HEK293 (cell line): Measurements from ENCODE around the gene TSHZ2.

Experiments
- CTCF ChIA-PET: fragments of 350-600 bp; formaldehyde crosslinking; extraction: SDS; loops from one replicate; lab custom pipeline; 2021; ENCODE audit warnings: antibody characterized with exemption; lab: Yijun Ruan, JAX
- POLR2A ChIA-PET: fragments of 300-600 bp; formaldehyde crosslinking; extraction: SDS; loops from one replicate; lab custom pipeline; 2020; ENCODE audit warnings: antibody characterized with exemption, inconsistent platforms; lab: Yijun Ruan, JAX
- H3K27ac ChIP-seq: fragments of 200-500 bp; sonication (Bioruptor generic); 2 replicates; pipeline ENCODE4 v1.5.1; 2014; ENCODE audit warnings: low read depth, low read length, control low read depth, inconsistent platforms; ENCODE audit errors: extremely low read depth
- H3K36me3 ChIP-seq, 2 experiments: fragments of 200-500 bp in 1 of 2; sonication (Bioruptor generic) in 1 of 2; 1 replicate in 1 of 2; 2 replicates in 1 of 2; pipeline ENCODE4 v1.5.1; 2014 to 2017; ENCODE audit warnings: inconsistent platforms in 2 of 2, low read length in 2 of 2; ENCODE audit not compliant: control insufficient read depth in 2 of 2, insufficient read depth in 1 of 2
- H3K4me1 ChIP-seq: fragments of 200-500 bp; sonication (Bioruptor generic); 2 replicates; pipeline ENCODE4 v1.5.1; 2014; ENCODE audit warnings: mild to moderate bottlenecking, low read length, inconsistent platforms; ENCODE audit not compliant: control insufficient read depth, insufficient read depth
- H3K4me3 ChIP-seq: 2 replicates; pipeline ENCODE4 v1.5.1; 2011; ENCODE audit warnings: low read depth, mild to moderate bottlenecking, control low read depth, low read length, moderate library complexity
- H3K9me3 ChIP-seq: fragments of 200-500 bp; sonication (Bioruptor generic); 2 replicates; pipeline ENCODE4 v1.5.1; 2014; ENCODE audit warnings: low read depth, low read length, inconsistent platforms; ENCODE audit not compliant: control insufficient read depth, insufficient read depth
- ELK4 ChIP-seq: IDR thresholded peaks from 2 replicates; pipeline ENCODE4 v1.6.1; 2011; ENCODE audit warnings: mild to moderate bottlenecking, low read depth, low read length, borderline replicate concordance
- GLIS1 ChIP-seq: fragments of 450-650 bp; formaldehyde crosslinking; IDR thresholded peaks from 2 replicates; pipeline ENCODE4 v1.5.1; 2016; ENCODE audit warnings: missing biosample characterization, missing genetic modification characterization
- HOXC10 ChIP-seq: sonication (generic); formaldehyde crosslinking; IDR thresholded peaks from 2 replicates; pipeline ENCODE4 v1.8.1; 2023; ENCODE audit warnings: mild to moderate bottlenecking, missing genetic modification reagents
- MZF1 ChIP-seq: fragments of 450-650 bp; formaldehyde crosslinking; IDR thresholded peaks from 2 replicates; pipeline ENCODE4 v1.5.1; 2017; ENCODE audit warnings: missing biosample characterization, missing genetic modification characterization, borderline replicate concordance
- PATZ1 ChIP-seq: fragments of 450-650 bp; formaldehyde crosslinking; IDR thresholded peaks from 2 replicates; pipeline ENCODE4 v1.5.1; 2016; ENCODE audit warnings: missing biosample characterization, missing genetic modification characterization
- PBX3 ChIP-seq: sonication (generic); formaldehyde crosslinking; IDR thresholded peaks from 2 replicates; pipeline ENCODE4 v1.8.1; 2022; ENCODE audit warnings: mild to moderate bottlenecking, moderate library complexity, missing genetic modification reagents
- WT1 ChIP-seq: fragments of 450-650 bp; formaldehyde crosslinking; IDR thresholded peaks from 2 replicates; pipeline ENCODE4 v1.5.1; 2016; ENCODE audit warnings: missing biosample characterization, missing genetic modification characterization
- ZBTB21 ChIP-seq: fragments of 450-650 bp; formaldehyde crosslinking; IDR thresholded peaks from 2 replicates; pipeline ENCODE4 v1.5.1; 2017; ENCODE audit warnings: missing biosample characterization, missing genetic modification characterization
- ZIC2 ChIP-seq: fragments of 450-650 bp; formaldehyde crosslinking; IDR thresholded peaks from 2 replicates; pipeline ENCODE4 v1.5.1; 2016; ENCODE audit warnings: missing biosample characterization, missing genetic modification characterization
- ZNF112 ChIP-seq: fragments of 450-650 bp; formaldehyde crosslinking; IDR thresholded peaks from 2 replicates; pipeline ENCODE4 v1.5.0; 2017; ENCODE audit warnings: missing biosample characterization, missing genetic modification characterization
- ZNF140 ChIP-seq: fragments of 450-650 bp; formaldehyde crosslinking; IDR thresholded peaks from 2 replicates; pipeline ENCODE4 v1.5.1; 2016; ENCODE audit warnings: missing biosample characterization, missing genetic modification characterization
- ZNF146 ChIP-seq: fragments of 450-650 bp; formaldehyde crosslinking; IDR thresholded peaks from 2 replicates; pipeline ENCODE4 v1.5.1; 2016; ENCODE audit warnings: missing biosample characterization, missing genetic modification characterization
- ZNF169 ChIP-seq: fragments of 450-650 bp; formaldehyde crosslinking; IDR thresholded peaks from 2 replicates; pipeline ENCODE4 v1.5.1; 2016; ENCODE audit warnings: missing biosample characterization, missing genetic modification characterization
- ZNF184 ChIP-seq: fragments of 450-650 bp; IDR thresholded peaks from 2 replicates; pipeline ENCODE4 v1.5.1; 2018; ENCODE audit warnings: missing biosample characterization, mild to moderate bottlenecking, missing genetic modification characterization
- ZNF2 ChIP-seq: fragments of 450-650 bp; formaldehyde crosslinking; IDR thresholded peaks from 2 replicates; pipeline ENCODE4 v1.5.1; 2016; ENCODE audit warnings: missing biosample characterization, missing genetic modification characterization
- ZNF239 ChIP-seq: fragments of 450-650 bp; formaldehyde crosslinking; IDR thresholded peaks from 2 replicates; pipeline ENCODE4 v1.5.1; 2016; ENCODE audit warnings: missing biosample characterization, missing genetic modification characterization
- ZNF248 ChIP-seq: fragments of 450-650 bp; formaldehyde crosslinking; IDR thresholded peaks from 2 replicates; pipeline ENCODE4 v1.5.1; 2017; ENCODE audit warnings: missing biosample characterization, missing genetic modification characterization
- ZNF423 ChIP-seq: fragments of 450-650 bp; formaldehyde crosslinking; IDR thresholded peaks from 2 replicates; pipeline ENCODE4 v1.5.1; 2016; ENCODE audit warnings: missing biosample characterization, missing genetic modification characterization
- ZNF585B ChIP-seq: fragments of 450-650 bp; formaldehyde crosslinking; IDR thresholded peaks from 2 replicates; pipeline ENCODE4 v1.5.1; 2016; ENCODE audit warnings: missing biosample characterization, missing genetic modification characterization
- ZNF623 ChIP-seq: fragments of 450-650 bp; formaldehyde crosslinking; IDR thresholded peaks from 2 replicates; pipeline ENCODE4 v1.5.1; 2016; ENCODE audit warnings: missing biosample characterization, missing genetic modification characterization
- ZNF692 ChIP-seq: fragments of 450-650 bp; formaldehyde crosslinking; IDR thresholded peaks from 2 replicates; pipeline ENCODE4 v1.5.1; 2016; ENCODE audit warnings: missing biosample characterization, missing genetic modification characterization
- ZNF776 ChIP-seq: fragments of 450-650 bp; formaldehyde crosslinking; IDR thresholded peaks from 2 replicates; pipeline ENCODE4 v1.5.0; 2017; ENCODE audit warnings: missing biosample characterization, missing genetic modification characterization, borderline replicate concordance
- ZNF777 ChIP-seq: fragments of 450-650 bp; formaldehyde crosslinking; IDR thresholded peaks from 2 replicates; pipeline ENCODE4 v1.5.1; 2017; ENCODE audit warnings: missing biosample characterization, missing genetic modification characterization, borderline replicate concordance
- ZNF791 ChIP-seq: fragments of 450-650 bp; formaldehyde crosslinking; IDR thresholded peaks from 2 replicates; pipeline ENCODE4 v1.5.1; 2016; ENCODE audit warnings: missing biosample characterization, missing genetic modification characterization
- ZSCAN30 ChIP-seq: fragments of 450-650 bp; IDR thresholded peaks from 2 replicates; pipeline ENCODE4 v1.5.1; 2018; ENCODE audit warnings: missing biosample characterization, mild to moderate bottlenecking, missing genetic modification characterization, moderate library complexity
- ZXDB ChIP-seq: fragments of 450-650 bp; formaldehyde crosslinking; IDR thresholded peaks from 2 replicates; pipeline ENCODE4 v1.5.1; 2016; ENCODE audit warnings: missing biosample characterization, missing genetic modification characterization

TSHZ2 gene

GRCh38 chr20:53040693-53041589 lies 68.8 kb downstream of the TSHZ2 start (continued):
- peak; percentile 44; the same call in 1 of the 2 replicates for TF ChIP-seq ZNF692 (tag by site-specific recombination)
- no peak for TF ChIP-seq ZBTB21 (tag by site-specific recombination)
- TF ChIP-seq PBX3 = no peak
- no peak for TF ChIP-seq ZNF2 (tag by site-specific recombination)
- TF ChIP-seq ZNF184 (tag by site-specific recombination) = peak; percentile 84; the same call in 1 of the 2 replicates
- TF ChIP-seq ZNF239 (tag by site-specific recombination) = no peak
- peak; percentile 67 for TF ChIP-seq ZNF112
- peak; percentile 79 for TF ChIP-seq GLIS1 (tag by site-specific recombination)
- no peak for TF ChIP-seq ZNF146 (tag by site-specific recombination)
- TF ChIP-seq ZNF248 (tag by site-specific recombination) = 0 out of 2 replicates have a peak, but pooled peaks have one; percentile 45
- no peak for TF ChIP-seq ELK4
- TF ChIP-seq PATZ1 (tag by site-specific recombination) = no peak
- TF ChIP-seq ZNF169 (tag by site-specific recombination) = no peak
- peak; percentile 34 for TF ChIP-seq ZIC2 (tag by site-specific recombination)
- no peak for TF ChIP-seq ZNF585B (tag by site-specific recombination)
- TF ChIP-seq ZNF140 (tag by site-specific recombination) = no peak
- TF ChIP-seq ZNF776 (tag by site-specific recombination) = peak; percentile 96

GRCh38 chr20:53042521-53042920 lies 70.4 kb downstream of the TSHZ2 start:
- CTCF ChIA-PET = no interaction called here
- Histone ChIP-seq H3K36me3 (no peaks in the 10 kb centered on the region), H3K9me3 (no peaks in the 10 kb centered on the region), H3K4me3 (no peak overlapping the region), H3K27ac (no peak overlapping the region), H3K4me1 (no peaks in the 10 kb centered on the region)
- POLR2A ChIA-PET = no interaction called here
- TF ChIP-seq ZNF423 (tag by site-specific recombination) (no peak), ZXDB (no peak), WT1 (tag by site-specific recombination) (no peak), ZSCAN30 (no peak), HOXC10 (CRISPR knock-in tag) (no peak), ZNF623 (tag by site-specific recombination) (no peak), ZNF791 (tag by site-specific recombination) (no peak), ZNF777 (no peak), MZF1 (tag by site-specific recombination) (no peak)
